Adrenal gland (tissue), 12 donors: ENCODE measurements around the gene RASA3. TPM values are rescaled to one million over a fixed set of nuclear protein-coding genes. Genes with fewer than 3 reads are reported as not detected.

Experiments used
- DNase-seq, 7 donors: peaks; one replicate each; pipeline ENCODE4 v3.0.0-alpha.2; 2019 to 2020
- H3K27ac ChIP-seq, 5 donors: fragments of 200-600 bp; sonication (generic) in 4 of 5; 1 replicate in 3 of 5; 2 replicates in 2 of 5; pipeline versions ENCODE4 v1.5.1 to v1.8.0; 2016 to 2020; ENCODE audit warnings: mild to moderate bottlenecking in 1 of 5
- H3K27me3 ChIP-seq: fragments of 200-600 bp; 2 replicates; pipeline ENCODE4 v1.8.0; 2021
- H3K36me3 ChIP-seq, 2 donors: fragments of 200-600 bp; replicated peaks in 1 of 2; 1 replicate in 1 of 2; 2 replicates in 1 of 2; pipeline versions ENCODE4 v1.5.1 to v1.8.0; 2018 to 2022
- H3K4me1 ChIP-seq, 2 donors: fragments of 200-600 bp; replicated peaks in 1 of 2; 1 replicate in 1 of 2; 2 replicates in 1 of 2; pipeline versions ENCODE4 v1.5.1 to v1.8.0; 2018 to 2021
- H3K4me3 ChIP-seq, 4 donors: fragments of 200-600 bp; sonication (generic) in 3 of 4; one replicate each; pipeline ENCODE4 v1.5.1; 2016 to 2018
- H3K9me3 ChIP-seq, 3 donors: fragments of 200-600 bp; sonication (generic) in 1 of 3; replicated peaks in 1 of 3; 1 replicate in 2 of 3; 2 replicates in 1 of 3; pipeline versions ENCODE4 v1.5.1 to v1.8.0; 2016 to 2021
- POLR2A ChIP-seq, 2 donors: fragments of 450-650 bp; IDR thresholded peaks; one replicate each; pipeline ENCODE4 v1.6.1; 2017; ENCODE audit warnings: antibody characterized with exemption in 2 of 2, mild to moderate bottlenecking in 2 of 2, moderate library complexity in 1 of 2
- WGBS, 4 donors: extraction: QIAGEN DNeasy Blood & Tissue Kit in 2 of 4; methylation state at CpG; one replicate each; pipeline versions ENCODE4 v1.1.5 to v1.1.7; 2013 to 2017; 5-methylcytosine and 5-hydroxymethylcytosine counted together
- intact Hi-C, 2 donors: fragments of 100-400 bp; cut with DNase I; formaldehyde crosslinking; loops; one replicate each; pipeline versions ENCODE4 v1.14.1 to v1.15.0; 2022 to 2023
- polyA plus RNA-seq, 3 donors: library from polyadenylated mRNA; stranded (reverse); fragments of 200-250 nt in 2 of 3; fragments of 350-450 nt in 1 of 3; fragmentation: Illumina TruSeq in 1 of 3; extraction: RNeasy Lipid Tissue Mini Kit (QIAGEN cat#74804) in 1 of 3; gene quantifications; one replicate each; pipeline ENCODE4 v1.2.3, GENCODE V29; 2013 to 2014
- total RNA-seq, 9 donors: library from RNA; depleted of rRNA in 4 of 9; stranded (reverse); fragments of >200 nt in 4 of 9; fragments of 120-200 nt in 1 of 9; fragmentation: NEBNext Ultra II Directional in 1 of 9; extraction: Animal tissue kit (Norgen Biotek cat#: 25700) in 1 of 9; gene quantifications; one replicate each; pipeline versions ENCODE4 v1.1.0 to v1.2.4, GENCODE V29; 2013 to 2023
- TF ChIP-seq, protein P1 (sequence below), 6 experiments: fragments of 450-650 bp in 4 of 6; fragments of 200-600 bp in 2 of 6; sonication (generic) in 1 of 6; IDR thresholded peaks; 1 replicate in 5 of 6; 2 replicates in 1 of 6; pipeline versions ENCODE4 v1.5.1 to v1.8.0; 2016 to 2021; ENCODE audit warnings: antibody characterized with exemption in 6 of 6, mild to moderate bottlenecking in 2 of 6, moderate library complexity in 1 of 6
- donor health status: healthy with polysubstance abuse.
- donor health status: Bipolar disorder and iron deficiency.
- donor health status: DM: yes; HTN: yes; CAD: no.
- donor health status: DM: no; HTN: no; CAD: no.
- donor health status: DM: no; HTN: no; CAD: no.
- donor health status: DM: yes; HTN: yes; CAD: no.

Gene RASA3
- total and polyA plus RNA-seq, 12 donors, result 2.2 to 11.7 (median 7.3) TPM

- Histone ChIP-seq H3K9me3 (no peaks in the 10 kb centered on the region), H3K36me3 (no peaks in the 10 kb centered on the region), H3K4me1 (no peaks in the 10 kb centered on the region), H3K4me3 (no peak overlapping the region), H3K27me3 (no peaks in the 10 kb centered on the region), H3K27ac (no peak overlapping the region)
- intact Hi-C loops, result no loop called here
- no peak for TF ChIP-seq POLR2A (IDR thresholded peaks at IDR 0.05)
- TF ChIP-seq, protein P1, sequence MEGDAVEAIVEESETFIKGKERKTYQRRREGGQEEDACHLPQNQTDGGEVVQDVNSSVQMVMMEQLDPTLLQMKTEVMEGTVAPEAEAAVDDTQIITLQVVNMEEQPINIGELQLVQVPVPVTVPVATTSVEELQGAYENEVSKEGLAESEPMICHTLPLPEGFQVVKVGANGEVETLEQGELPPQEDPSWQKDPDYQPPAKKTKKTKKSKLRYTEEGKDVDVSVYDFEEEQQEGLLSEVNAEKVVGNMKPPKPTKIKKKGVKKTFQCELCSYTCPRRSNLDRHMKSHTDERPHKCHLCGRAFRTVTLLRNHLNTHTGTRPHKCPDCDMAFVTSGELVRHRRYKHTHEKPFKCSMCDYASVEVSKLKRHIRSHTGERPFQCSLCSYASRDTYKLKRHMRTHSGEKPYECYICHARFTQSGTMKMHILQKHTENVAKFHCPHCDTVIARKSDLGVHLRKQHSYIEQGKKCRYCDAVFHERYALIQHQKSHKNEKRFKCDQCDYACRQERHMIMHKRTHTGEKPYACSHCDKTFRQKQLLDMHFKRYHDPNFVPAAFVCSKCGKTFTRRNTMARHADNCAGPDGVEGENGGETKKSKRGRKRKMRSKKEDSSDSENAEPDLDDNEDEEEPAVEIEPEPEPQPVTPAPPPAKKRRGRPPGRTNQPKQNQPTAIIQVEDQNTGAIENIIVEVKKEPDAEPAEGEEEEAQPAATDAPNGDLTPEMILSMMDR (IDR thresholded peaks at IDR 0.05), result no peak
- 87 to 91% (median 89%) methylated on average over 14 to 17 of the region's 17 CpGs for WGBS, 4 donors
- DNase-seq, result peak in 1 of 7 donors; percentile 1
These were observed 163.7 kb downstream of the RASA3 start for GRCh38 chr13:113968463-113969310.

GRCh38 chr13:113967729-113968462 is 164.5 kb downstream of the RASA3 start:
- Histone ChIP-seq H3K27me3 (no peaks in the 10 kb centered on the region), H3K9me3 (no peaks in the 10 kb centered on the region), H3K4me1 (no peaks in the 10 kb centered on the region), H3K27ac (no peak overlapping the region), H3K4me3 (no peak overlapping the region), H3K36me3 (no peaks in the 10 kb centered on the region)
- DNase-seq, result no peak
- intact Hi-C loops, result no loop called here
- WGBS, 4 donors, result 61 to 94% (median 70%) methylated on average over 5 to 20 of the region's 20 CpGs
- no peak for TF ChIP-seq POLR2A (IDR thresholded peaks at IDR 0.05)
- TF ChIP-seq, protein P1 (IDR thresholded peaks at IDR 0.05), result no peak

DNA sequence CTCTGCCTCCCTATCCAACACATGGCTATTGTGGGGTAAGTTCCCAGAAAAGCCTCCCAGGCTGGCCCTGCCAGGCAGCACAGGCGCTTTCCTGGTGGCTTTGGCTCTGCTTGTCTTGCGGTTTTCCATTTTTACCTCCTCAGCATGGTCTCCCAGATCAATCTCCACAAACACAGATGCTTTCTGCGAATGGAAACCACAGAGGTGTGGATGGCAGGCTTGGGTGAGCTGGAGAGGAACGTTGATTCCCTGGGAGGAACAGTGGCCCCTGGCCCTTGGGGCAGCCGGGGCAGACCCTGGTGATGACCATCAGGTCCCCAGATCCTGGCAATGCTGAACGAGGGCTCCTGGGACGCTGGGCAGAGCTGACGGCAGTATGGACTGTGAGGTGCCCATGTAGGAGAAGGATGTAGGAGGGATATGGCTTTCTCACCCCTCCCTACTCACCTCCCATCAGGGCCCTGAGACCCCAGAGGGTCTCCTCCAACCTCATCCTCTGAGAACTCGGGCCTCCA is 165.2 kb downstream of the RASA3 start:
- Histone ChIP-seq H3K27ac (no peak overlapping the region), H3K4me3 (no peak overlapping the region), H3K4me1 (no peaks in the 10 kb centered on the region), H3K27me3 (no peaks in the 10 kb centered on the region), H3K36me3 (no peaks in the 10 kb centered on the region), H3K9me3 (no peaks in the 10 kb centered on the region)
- no peak for TF ChIP-seq POLR2A (IDR thresholded peaks at IDR 0.05)
- TF ChIP-seq, protein P1 (IDR thresholded peaks at IDR 0.05), result no peak
- no peak for DNase-seq
- intact Hi-C loops, result no loop called here
- 86 to 96% (median 90%) methylated on average over 5 to 9 of the region's 9 CpGs for WGBS, 4 donors
